GM18519 (cell line): ENCODE measurements around the gene MCM8.

Experiments
- ATAC-seq: cut with Tn5 transposase; IDR thresholded peaks from one replicate; pipeline ENCODE4 v1.9.1; 2021; ENCODE audit warnings: mild to moderate bottlenecking, moderate library complexity; ENCODE audit not compliant: unreplicated experiment, low FRiP score

MCM8 gene

GRCh38 chr20:6037082-6037481 is 86.6 kb downstream of the MCM8 start:
- ATAC-seq: no peak

- no peak for ATAC-seq
Observed at GRCh38 chr20:6038256-6038655, 87.8 kb downstream of the MCM8 start.

GRCh38 chr20:6039766-6040165 is 89.3 kb downstream of the MCM8 start:
- no peak for ATAC-seq

- ATAC-seq: no peak
Observed at GRCh38 chr20:6040540-6040939, 90.1 kb downstream of the MCM8 start.

GRCh38 chr20:6040958-6041807 is 90.7 kb downstream of the MCM8 start:
- no peak for ATAC-seq

- no peak for ATAC-seq
Observed at GRCh38 chr20:6041808-6042265, 91.4 kb downstream of the MCM8 start.

GRCh38 chr20:6044115-6044514 is 93.7 kb downstream of the MCM8 start:
- no peak for ATAC-seq

GRCh38 chr20:6045566-6045965 is 95.1 kb downstream of the MCM8 start:
- ATAC-seq: no peak

GRCh38 chr20:6046432-6046831 is 96.0 kb downstream of the MCM8 start:
- no peak for ATAC-seq

GRCh38 chr20:6048391-6048790 is 97.9 kb downstream of the MCM8 start:
- no peak for ATAC-seq
